Left lobe of liver (tissue), 2 donors: Measurements from ENCODE around the gene KIAA1586. TPM values are rescaled to one million over a fixed set of nuclear protein-coding genes. Genes with fewer than 3 reads are reported as not detected.
"Not testable (repeated sequence)": the region's sequence is repeated elsewhere in the genome, so short reads cannot be mapped to it uniquely, and the experiment has no call there.

Source experiments
- ATAC-seq: fragments of 200-7000 bp; cut with Tn5 transposase; one replicate; pipeline ENCODE4 v1.9.1; 2020; ENCODE audit warnings: mild to moderate bottlenecking, moderate library complexity
- DNase-seq: peaks from one replicate; pipeline ENCODE4 v3.0.0-alpha.2; 2020; ENCODE audit warnings: low spot score
- total RNA-seq: library from RNA; stranded (reverse); gene quantifications from one replicate; pipeline ENCODE4 v1.2.1, GENCODE V29; 2021
- donor health status: DM: no; HTN: no; CAD: no; lungs with moderate emphysema.
- donor health status: DM: no; HTN: yes; CAD: no.

Gene KIAA1586
- total RNA-seq, 1 donor from 2014 or later = 4.9 TPM

DNA sequence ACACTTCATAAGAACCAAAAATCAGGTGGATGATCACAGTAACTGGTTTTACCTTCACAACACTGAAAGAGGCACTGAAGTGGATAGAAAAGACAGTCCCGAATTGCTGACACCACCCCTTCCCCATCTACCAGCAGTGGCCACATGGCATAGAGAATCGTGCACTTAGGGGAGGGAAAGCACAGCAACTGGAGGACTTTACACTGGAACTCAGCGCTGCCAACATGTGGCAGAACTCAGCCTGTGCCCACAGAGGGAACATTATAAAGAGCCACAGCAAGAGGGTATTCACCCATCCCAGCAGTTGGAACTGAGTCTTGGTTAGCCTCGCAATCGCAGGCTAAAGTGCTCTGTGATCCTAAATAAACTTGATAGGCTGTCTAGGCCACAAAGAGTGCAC is 6.5 kb upstream of the KIAA1586 start:
- DNase-seq (no peak), ATAC-seq (no peak)

DNA sequence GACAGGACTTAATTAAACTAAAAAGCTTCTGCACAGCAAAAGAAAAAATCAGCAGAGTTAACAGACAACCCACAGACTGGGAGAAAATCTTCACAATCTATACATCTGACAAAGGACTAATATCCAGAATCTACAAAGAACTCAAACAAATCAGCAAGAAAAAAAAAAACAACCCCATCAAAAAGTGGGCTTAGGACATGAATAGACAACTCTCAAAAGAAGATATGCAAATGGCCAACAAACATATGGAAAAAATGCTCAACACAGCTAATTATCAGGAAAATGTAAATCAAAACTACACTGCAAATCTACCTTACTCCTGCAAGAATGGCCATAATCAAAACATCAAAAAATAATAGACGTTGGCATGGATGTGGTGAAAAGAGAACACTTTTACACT is 2.4 kb upstream of the KIAA1586 start:
- ATAC-seq, DNase-seq: not testable (repeated sequence)

- no peak for ATAC-seq
- DNase-seq = no peak
Observed at GRCh38 chr6:57044568-57044967, 1.9 kb upstream of the KIAA1586 start.

DNA sequence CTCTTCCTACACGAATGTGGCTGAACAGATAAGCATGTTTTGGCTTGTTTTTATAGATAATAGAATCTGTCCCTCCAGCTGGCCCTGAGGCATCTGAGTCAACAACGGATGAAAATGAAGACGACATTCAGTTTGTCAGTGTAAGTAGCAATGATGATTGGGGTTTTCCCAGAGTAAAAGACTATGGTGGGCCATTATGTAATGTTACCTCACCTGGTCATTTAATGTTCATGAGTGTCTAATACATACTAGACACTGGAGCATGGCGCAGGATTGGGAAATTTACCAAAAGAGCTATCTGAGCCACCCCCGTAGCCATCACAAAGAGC is 728 bp downstream of the KIAA1586 start:
- ATAC-seq, DNase-seq: not testable (repeated sequence)

DNA sequence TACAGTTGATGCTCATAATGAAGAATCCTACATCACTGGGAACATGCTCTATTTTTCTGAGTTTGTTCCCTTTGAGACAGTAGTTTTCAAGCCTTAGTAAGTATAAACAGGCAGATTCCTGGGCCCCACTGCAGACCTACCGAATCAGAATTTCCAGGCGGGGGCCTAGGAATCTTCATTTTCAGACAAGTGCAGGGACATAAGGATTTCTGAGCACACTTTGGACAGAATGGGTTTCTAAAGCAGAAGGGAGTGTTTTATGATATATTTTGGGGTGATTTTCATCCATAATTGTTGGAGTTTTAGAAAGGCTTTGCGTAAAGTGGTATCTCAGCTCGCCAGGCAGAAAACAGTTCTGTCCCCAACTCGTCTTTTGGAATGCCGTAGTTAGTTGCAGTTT is 1.4 kb downstream of the KIAA1586 start:
- not testable (repeated sequence) for DNase-seq, ATAC-seq

DNA sequence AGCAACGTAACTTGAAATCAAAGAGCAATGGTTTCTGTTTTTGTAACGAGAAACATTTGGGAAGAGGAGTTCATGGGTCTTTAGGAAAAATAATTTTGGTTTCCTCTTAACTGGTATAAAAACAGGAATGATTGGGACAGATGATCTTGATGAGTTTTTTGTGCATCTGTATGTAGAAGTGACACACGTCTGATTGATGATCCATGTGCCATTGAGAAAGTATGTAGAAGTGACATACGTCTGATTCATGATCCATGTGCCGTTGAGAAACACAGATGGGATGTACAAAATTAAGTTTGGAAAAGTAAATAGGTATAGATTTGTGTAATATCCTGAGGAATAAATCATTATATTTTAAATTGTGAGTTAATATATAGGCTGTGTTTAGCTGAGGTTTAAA is 2.1 kb downstream of the KIAA1586 start:
- no peak for DNase-seq
- no peak for ATAC-seq

DNA sequence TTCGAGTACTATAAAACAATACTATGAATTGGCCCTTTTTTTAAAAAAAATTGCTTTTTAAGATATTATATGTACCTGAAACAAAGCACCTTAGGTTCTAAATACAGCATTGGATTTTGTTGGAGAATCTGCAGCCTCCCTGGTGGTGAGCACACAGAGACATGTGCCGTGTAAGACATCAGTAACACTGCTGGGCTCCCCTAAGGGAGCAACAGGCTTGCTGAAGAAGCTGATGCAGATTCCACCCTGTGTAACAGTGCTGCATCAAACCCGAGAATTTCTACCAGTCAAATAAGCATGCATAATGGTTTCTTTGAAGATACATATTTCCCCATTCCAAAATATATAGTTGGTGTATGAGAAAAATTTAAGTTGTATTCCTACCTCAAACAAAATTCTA is 17.4 kb downstream of the KIAA1586 start:
- ATAC-seq (no peak), DNase-seq (no peak)

DNA sequence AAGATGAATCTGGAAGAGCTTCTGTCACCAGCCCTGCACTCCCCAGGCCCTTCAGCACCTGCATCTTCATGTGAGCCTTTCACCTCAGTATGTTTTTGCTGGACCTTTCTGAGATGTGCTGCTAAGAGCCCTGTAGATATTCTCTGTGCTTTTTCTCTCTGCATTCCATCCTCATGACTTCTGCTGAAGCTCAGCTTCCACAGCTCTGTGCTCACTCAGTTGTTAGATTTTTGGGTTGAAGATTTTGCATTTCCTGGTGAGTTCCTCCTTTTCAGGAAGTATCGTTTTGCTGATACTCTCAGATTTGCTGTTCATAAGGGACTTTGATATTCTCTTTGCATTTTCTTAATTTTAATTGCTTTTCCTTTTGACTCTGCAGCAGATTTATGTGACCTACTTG is 18.3 kb downstream of the KIAA1586 start:
- ATAC-seq (no peak), DNase-seq (no peak)

GRCh38 chr6:57068061-57068460 is 21.6 kb downstream of the KIAA1586 start:
- DNase-seq (no peak), ATAC-seq (no peak)

- ATAC-seq (no peak), DNase-seq (no peak)
Observed at GRCh38 chr6:57069228-57069627, 22.7 kb downstream of the KIAA1586 start.

GRCh38 chr6:57069920-57070331 is 23.4 kb downstream of the KIAA1586 start:
- DNase-seq (no peak), ATAC-seq (no peak)

DNA sequence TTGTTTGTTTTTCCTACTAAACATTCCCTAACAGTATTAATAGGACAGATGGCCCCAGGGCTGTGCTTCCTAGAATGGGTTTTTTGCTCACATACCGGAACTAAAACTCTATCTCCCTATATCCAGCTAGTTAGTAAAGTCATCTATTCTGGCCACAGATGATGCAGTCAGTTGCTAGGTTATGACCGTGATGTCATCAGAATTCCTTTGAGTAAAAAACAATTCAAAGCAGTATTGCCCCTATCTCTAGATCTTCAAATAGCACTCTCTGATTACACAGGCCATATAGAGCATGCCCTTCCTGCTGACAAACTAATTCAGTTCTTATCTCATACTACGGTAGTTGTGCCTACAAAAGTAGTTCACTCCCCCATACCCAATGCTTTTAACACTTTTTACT is 25.6 kb downstream of the KIAA1586 start:
- DNase-seq (no peak), ATAC-seq (no peak)

- ATAC-seq (no peak), DNase-seq (no peak)
Observed at GRCh38 chr6:57074383-57074782, 27.9 kb downstream of the KIAA1586 start.

DNA sequence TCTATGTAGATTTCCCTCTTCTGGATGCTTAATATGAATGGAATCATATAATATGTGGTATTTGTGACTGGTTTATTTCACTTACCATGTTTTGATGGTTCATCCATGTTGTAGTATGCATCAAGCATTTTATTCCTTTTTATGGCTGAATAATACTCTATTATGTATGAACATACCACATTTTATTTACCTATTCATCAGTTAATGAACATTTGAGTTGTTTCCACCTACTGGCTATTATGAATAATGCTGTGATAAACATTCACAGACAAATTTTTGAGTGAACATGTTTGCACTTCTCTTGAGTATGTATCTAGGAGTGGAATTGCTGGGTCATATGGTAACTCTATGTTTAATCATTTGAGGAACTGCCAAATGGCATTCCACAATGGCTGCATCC is 28.6 kb downstream of the KIAA1586 start:
- ATAC-seq = no peak
- DNase-seq = no peak

- DNase-seq = no peak
- no peak for ATAC-seq
Observed at GRCh38 chr6:57078531-57079207, 32.2 kb downstream of the KIAA1586 start.

DNA sequence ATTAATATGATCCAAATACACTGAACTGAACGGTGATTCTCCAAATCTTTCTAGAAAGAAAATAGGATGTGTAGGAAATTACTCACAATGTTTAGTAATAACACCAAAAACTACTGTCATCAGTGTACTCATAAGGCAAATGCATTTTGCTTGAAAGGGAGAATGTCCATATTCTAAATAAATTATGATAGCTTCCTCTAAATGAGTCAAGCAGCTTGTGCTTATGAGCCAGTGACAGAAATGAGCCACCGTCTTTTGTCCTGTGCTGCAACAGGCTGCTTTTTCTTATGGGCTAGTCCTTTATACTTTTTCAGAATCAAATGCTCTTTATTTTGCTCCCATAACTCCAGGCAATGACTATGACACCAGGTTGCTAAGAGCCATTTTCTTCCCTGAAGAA is 39.0 kb downstream of the KIAA1586 start:
- DNase-seq = no peak
- no peak for ATAC-seq

- ATAC-seq = no peak
- DNase-seq = no peak
Observed at GRCh38 chr6:57086843-57087242, 40.4 kb downstream of the KIAA1586 start.

DNA sequence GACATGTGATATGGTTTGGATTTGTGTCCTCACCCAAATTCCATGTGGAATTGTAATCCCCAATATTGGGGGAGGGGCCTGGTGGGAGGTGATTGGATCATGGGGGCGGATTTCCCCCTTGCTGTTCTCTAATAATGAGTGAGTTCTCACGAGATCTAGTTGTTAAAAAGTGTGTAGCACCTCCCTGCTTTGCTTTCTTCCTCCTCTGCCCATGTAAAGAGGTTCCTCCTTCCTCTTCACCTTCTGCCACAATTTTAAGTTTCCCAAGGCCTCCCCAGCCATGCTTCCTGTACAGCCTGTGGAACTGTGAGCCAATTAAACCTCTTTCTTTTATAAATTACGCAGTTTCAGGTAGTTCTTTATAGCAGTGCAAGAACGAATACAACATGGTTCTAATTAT is 41.4 kb downstream of the KIAA1586 start:
- no peak for ATAC-seq

DNA sequence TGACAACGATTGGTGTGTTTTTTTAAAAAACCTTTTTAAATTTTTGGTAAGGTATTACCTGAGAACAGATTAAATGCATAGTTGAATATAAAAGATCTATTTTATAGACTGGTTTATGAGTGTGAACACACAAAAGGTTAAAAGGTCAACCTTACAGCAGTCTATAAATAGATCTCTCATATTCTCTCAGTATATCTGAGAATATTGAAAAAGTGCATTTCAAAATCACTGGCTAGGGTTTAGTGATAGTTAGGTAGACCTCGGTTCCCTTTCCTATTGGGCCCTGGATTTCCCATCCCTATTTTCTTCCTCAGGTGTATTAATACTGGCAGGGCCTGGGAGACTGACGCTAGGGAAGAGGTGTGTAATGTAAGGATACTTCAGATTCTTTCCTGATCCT is 42.8 kb downstream of the KIAA1586 start:
- ATAC-seq (no peak), DNase-seq (no peak)

More for the DNA sequence above, 41.4 kb downstream of the KIAA1586 start:
- no peak for DNase-seq

- ATAC-seq (peak; percentile 97), DNase-seq (peak; percentile 99)
Observed at GRCh38 chr6:57089687-57090457, 43.4 kb downstream of the KIAA1586 start, which contains the start of gene ZNF451. Gene ZNF451, plus strand, starts transcription at chr6:57090188. Its CDS starts 66 bp downstream, at chr6:57090254.

- peak; percentile 30 for ATAC-seq
- not testable (repeated sequence) for DNase-seq
Observed at GRCh38 chr6:57090458-57091067, 44.1 kb downstream of the KIAA1586 start.

DNA sequence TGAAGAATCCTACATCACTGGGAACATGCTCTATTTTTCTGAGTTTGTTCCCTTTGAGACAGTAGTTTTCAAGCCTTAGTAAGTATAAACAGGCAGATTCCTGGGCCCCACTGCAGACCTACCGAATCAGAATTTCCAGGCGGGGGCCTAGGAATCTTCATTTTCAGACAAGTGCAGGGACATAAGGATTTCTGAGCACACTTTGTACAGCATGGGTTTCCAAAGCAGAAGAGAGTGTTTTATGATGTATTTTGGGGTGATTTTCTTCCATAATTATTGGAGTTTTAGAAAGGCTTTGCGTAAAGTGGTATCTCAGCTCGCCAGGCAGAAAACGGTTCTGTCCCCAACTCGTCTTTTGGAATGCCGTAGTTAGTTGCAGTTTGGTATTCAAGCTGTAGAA is 44.9 kb downstream of the KIAA1586 start:
- ATAC-seq, DNase-seq: not testable (repeated sequence)
